A549 (cell line): ENCODE measurements around the gene KRT13.

Experiments used
- CHD4 ChIP-seq: fragments of 200-600 bp; sonication (generic); IDR thresholded peaks from 2 replicates; pipeline ENCODE4 v1.6.1; 2016; ENCODE audit warnings: antibody characterized with exemption, mild to moderate bottlenecking, borderline replicate concordance
- CTCF ChIP-seq: fragments of >200 bp; sonication (Bioruptor Twin); formaldehyde crosslinking; IDR thresholded peaks from 3 replicates; pipeline ENCODE4 v1.5.1; 2016
- EHMT2 ChIP-seq: fragments of 200-600 bp; sonication (generic); IDR thresholded peaks from 2 replicates; pipeline ENCODE4 v1.6.1; 2016; ENCODE audit warnings: antibody characterized with exemption, low read depth, mild to moderate bottlenecking, moderate library complexity
- ESRRA ChIP-seq: fragments of 150-350 bp; IDR thresholded peaks from 2 replicates; pipeline ENCODE4 v1.6.1; 2014; ENCODE audit warnings: mild to moderate bottlenecking, low read length, borderline replicate concordance
- FOSL2 ChIP-seq, 2 experiments: fragments of 450-650 bp in 1 of 2; fragments of >200 bp in 1 of 2; sonication (Bioruptor Twin) in 1 of 2; formaldehyde crosslinking; IDR thresholded peaks; 2 replicates each; pipeline versions ENCODE4 v1.5.0 to v1.6.1; 2016 to 2020; ENCODE audit warnings: mild to moderate bottlenecking in 1 of 2, moderate library complexity in 1 of 2
- HES2 ChIP-seq: fragments of >200 bp; sonication (Bioruptor Twin); formaldehyde crosslinking; IDR thresholded peaks from 2 replicates; pipeline ENCODE4 v1.6.1; 2016
- HOXB13 ChIP-seq: fragments of 250-450 bp; sonication (Bioruptor Pico); IDR thresholded peaks from 2 replicates; pipeline ENCODE4 v1.5.0; 2020; ENCODE audit warnings: low read depth, mild to moderate bottlenecking, moderate library complexity
- MAX ChIP-seq: IDR thresholded peaks from 2 replicates; pipeline ENCODE4 v1.6.1; 2012
- PHF8 ChIP-seq: fragments of 200-600 bp; sonication (generic); IDR thresholded peaks from 2 replicates; pipeline ENCODE4 v1.6.1; 2016; ENCODE audit warnings: low read depth, mild to moderate bottlenecking, antibody characterized with exemption, moderate library complexity, borderline replicate concordance
- RCOR1 ChIP-seq: fragments of 150-350 bp; IDR thresholded peaks from 2 replicates; pipeline ENCODE4 v1.6.1; 2014; ENCODE audit warnings: antibody characterized with exemption, low read length, low read depth
- REST ChIP-seq: fragments of 200-600 bp; sonication (generic); IDR thresholded peaks from 2 replicates; pipeline ENCODE4 v1.6.1; 2016; ENCODE audit warnings: antibody characterized with exemption, mild to moderate bottlenecking, moderate library complexity
- USF2 ChIP-seq: fragments of 450-650 bp; IDR thresholded peaks from 2 replicates; pipeline ENCODE4 v1.6.1; 2014; ENCODE audit warnings: antibody characterized with exemption
- ZFP36 ChIP-seq: fragments of 450-650 bp; IDR thresholded peaks from 2 replicates; pipeline ENCODE4 v1.6.1; 2014; ENCODE audit warnings: borderline replicate concordance; ENCODE audit not compliant: partially characterized antibody

GRCh38 chr17:41507315-41507880 lies 2.0 kb upstream of the KRT13 start:
- no peak for TF ChIP-seq FOSL2 (IDR thresholded peaks at IDR 0.05)
- no peak for TF ChIP-seq FOSL2 (CRISPR knock-in tag; IDR thresholded peaks at IDR 0.05)
- TF ChIP-seq CTCF, result no peak
- TF ChIP-seq ZFP36, result no peak
- TF ChIP-seq ESRRA, result no peak
- no peak for TF ChIP-seq PHF8
- TF ChIP-seq USF2, result no peak
- TF ChIP-seq EHMT2, result no peak
- no peak for TF ChIP-seq HOXB13 (CRISPR knock-in tag)
- TF ChIP-seq RCOR1, result no peak
- no peak for TF ChIP-seq MAX
- no peak for TF ChIP-seq REST
- TF ChIP-seq HES2, result no peak
- TF ChIP-seq CHD4, result no peak
